ENCODE measurements around the gene SLC39A9.
"Not testable (repeated sequence)": the region's sequence is repeated elsewhere in the genome, so short reads cannot be mapped to it uniquely, and the experiment has no call there.

The SLC39A9 gene

GRCh38 chr14:69428289-69428998, 30.0 kb downstream of the SLC39A9 start:
- DNase-seq, result no peak

GRCh38 chr14:69429643-69430042, 31.2 kb downstream of the SLC39A9 start:
- DNase-seq, result no peak

GRCh38 chr14:69430306-69430939, 31.9 kb downstream of the SLC39A9 start:
- no peak for DNase-seq

- DNase-seq, result no peak
These were observed 33.9 kb downstream of the SLC39A9 start for GRCh38 chr14:69432364-69432763.

- DNase-seq, result no peak
These were observed 41.2 kb downstream of the SLC39A9 start for GRCh38 chr14:69439521-69440270.

- no peak for DNase-seq
These were observed 43.5 kb downstream of the SLC39A9 start for GRCh38 chr14:69441948-69442347.

GRCh38 chr14:69443296-69443805, 44.9 kb downstream of the SLC39A9 start:
- no peak for DNase-seq

- DNase-seq, result no peak
These were observed 50.7 kb downstream of the SLC39A9 start for GRCh38 chr14:69449216-69449615.

GRCh38 chr14:69451941-69452340, 53.4 kb downstream of the SLC39A9 start:
- DNase-seq, result no peak

GRCh38 chr14:69458350-69458749, 59.9 kb downstream of the SLC39A9 start:
- no peak for DNase-seq

GRCh38 chr14:69459122-69459521, 60.6 kb downstream of the SLC39A9 start:
- DNase-seq, result no peak

- no peak for DNase-seq
These were observed 61.7 kb downstream of the SLC39A9 start for GRCh38 chr14:69460093-69460701.

GRCh38 chr14:69464379-69464778, 65.9 kb downstream of the SLC39A9 start:
- no peak for DNase-seq

GRCh38 chr14:69464829-69465228, 66.3 kb downstream of the SLC39A9 start:
- no peak for DNase-seq

- DNase-seq, result no peak
These were observed 70.5 kb downstream of the SLC39A9 start for GRCh38 chr14:69468949-69469348.

GRCh38 chr14:69471436-69471835, 72.9 kb downstream of the SLC39A9 start:
- DNase-seq, result no peak

- DNase-seq, result no peak
These were observed 73.4 kb downstream of the SLC39A9 start for GRCh38 chr14:69471916-69472315.

GRCh38 chr14:69473260-69473659, 74.8 kb downstream of the SLC39A9 start:
- no peak for DNase-seq

GRCh38 chr14:69473946-69474345, 75.5 kb downstream of the SLC39A9 start:
- no peak for DNase-seq

- no peak for DNase-seq
These were observed 76.8 kb downstream of the SLC39A9 start for GRCh38 chr14:69475194-69475818.

- DNase-seq, result not testable (repeated sequence)
These were observed 78.4 kb downstream of the SLC39A9 start for GRCh38 chr14:69476824-69477450.

GRCh38 chr14:69478055-69478454, 79.6 kb downstream of the SLC39A9 start:
- not testable (repeated sequence) for DNase-seq

Data from GOT3 (cell line).